HG03520 (cell line): ENCODE results near the gene HPN.
"Not testable (repeated sequence)": the region's sequence is repeated elsewhere in the genome, so short reads cannot be mapped to it uniquely, and the experiment has no call there.

Experiments used
- ATAC-seq: cut with Tn5 transposase; IDR thresholded peaks from one replicate; pipeline ENCODE4 v1.9.1; 2021; ENCODE audit warnings: mild to moderate bottlenecking, moderate library complexity; ENCODE audit not compliant: unreplicated experiment

The HPN gene

GRCh38 chr19:35008891-35009341 lies 32.6 kb upstream of the HPN start:
- ATAC-seq = no peak

- no peak for ATAC-seq
Measured at GRCh38 chr19:35009424-35010415, 31.8 kb upstream of the HPN start.

DNA sequence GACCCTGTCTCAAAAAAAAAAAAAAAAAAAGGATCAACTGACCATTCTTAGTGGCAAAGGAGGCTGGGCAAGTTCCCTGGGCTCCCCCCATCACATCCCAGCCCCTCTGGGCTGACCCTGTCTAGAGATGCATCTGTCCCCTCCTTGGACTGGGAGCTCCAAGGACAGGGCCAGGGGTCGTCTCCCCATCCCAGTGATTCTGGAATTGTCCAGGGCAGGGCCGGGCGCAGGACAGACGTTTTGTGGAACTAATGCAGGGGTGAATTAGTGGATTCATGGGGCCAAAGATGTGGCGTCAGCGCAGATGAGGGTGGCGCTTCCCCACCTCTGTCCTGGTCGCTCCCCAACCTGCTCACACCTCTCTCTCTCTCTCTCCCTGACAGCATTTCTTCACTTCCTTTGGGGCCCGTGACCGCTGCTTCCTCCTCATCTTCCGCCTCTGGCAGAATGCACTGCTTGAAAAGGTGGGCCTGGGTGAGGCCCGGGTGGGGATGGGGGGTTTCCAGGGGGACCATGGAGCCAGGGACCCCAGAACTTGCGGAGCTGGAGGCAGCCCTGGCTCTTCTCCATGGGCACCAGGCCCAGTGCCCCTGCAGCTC lies 30.3 kb upstream of the HPN start:
- ATAC-seq = no peak

DNA sequence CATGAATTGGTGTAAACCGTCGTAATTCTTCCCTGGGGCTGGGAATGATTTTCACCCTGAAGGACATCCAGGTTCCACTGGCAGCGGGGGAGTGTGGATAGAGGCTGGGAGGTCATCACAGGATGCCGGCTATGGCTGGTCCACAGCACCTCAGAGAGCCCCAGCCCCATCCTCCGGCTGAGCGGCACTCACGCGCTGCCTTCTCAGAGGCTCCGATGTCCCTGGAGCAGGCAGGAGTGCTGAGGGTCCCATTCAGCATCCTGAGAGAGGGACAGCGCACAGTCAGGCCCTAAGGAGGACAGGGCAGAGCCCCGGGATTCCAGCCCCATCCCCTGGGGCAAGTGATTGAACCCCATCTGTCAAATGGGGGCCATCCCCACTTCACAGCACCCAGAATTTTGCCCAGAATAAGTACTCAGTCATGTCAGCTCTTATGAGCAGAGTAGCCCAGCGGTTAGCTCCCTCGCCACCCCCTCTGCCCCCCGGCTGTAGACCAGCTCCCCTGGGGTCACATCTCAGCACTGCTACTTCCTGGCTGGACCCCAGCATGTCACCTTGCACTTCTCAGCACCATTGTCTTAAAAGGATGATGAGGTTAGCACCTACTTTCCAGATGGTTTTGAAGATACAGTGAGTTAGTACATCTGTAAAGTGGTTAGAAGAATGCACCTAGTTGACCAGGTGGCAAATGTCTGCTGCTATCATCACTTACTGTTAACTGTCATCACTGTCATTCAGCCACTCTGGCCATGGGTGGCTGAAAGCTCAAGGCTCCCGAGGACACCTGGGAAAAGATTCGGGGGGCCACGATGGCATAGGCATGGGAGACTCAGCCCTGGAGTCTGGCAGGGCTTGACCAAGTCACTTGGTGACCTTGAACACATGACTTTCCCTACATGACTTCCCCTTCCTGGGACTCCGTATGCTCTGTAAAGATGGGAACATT lies 29.5 kb upstream of the HPN start:
- no peak for ATAC-seq

- no peak for ATAC-seq
Measured at GRCh38 chr19:35013041-35013819, 28.3 kb upstream of the HPN start.

- ATAC-seq = no peak
Measured at GRCh38 chr19:35013820-35014754, 27.4 kb upstream of the HPN start.

- not testable (repeated sequence) for ATAC-seq
Measured at GRCh38 chr19:35014774-35015173, 26.7 kb upstream of the HPN start.

DNA sequence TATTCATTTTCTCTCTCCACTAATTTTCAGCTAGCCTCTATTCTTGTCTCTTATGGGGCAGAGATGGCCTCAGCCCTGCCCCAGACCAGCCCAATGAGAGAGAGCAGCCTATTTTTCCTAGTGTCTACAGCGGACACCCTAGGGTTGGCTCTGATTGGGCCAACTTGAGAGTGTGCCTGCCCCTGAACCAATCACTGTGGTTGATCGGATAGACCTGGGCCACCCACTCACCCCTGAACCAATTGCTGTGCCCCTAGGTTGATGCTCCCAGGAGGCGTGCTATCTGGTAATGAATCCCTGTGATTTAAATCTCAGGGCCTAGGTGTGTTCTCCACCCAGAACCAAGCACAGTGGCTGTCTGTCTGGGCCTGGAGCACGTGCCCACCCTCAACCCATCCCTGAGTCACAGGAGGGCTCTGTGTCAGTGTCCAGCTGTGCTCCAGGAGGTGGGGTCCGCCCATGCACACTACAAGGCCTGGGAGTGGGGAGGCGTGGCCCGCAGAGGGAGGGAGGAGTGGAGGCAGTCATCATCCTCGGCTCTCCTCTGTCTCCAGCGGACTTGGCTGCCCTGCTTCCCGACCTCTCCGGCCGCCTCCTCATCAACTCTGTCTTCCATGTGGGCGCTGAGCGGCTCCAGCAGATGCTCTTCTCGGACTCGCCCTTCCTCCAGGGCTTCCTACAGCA lies 26.1 kb upstream of the HPN start:
- ATAC-seq = no peak

- no peak for ATAC-seq
Measured at GRCh38 chr19:35015954-35016351, 25.6 kb upstream of the HPN start.

DNA sequence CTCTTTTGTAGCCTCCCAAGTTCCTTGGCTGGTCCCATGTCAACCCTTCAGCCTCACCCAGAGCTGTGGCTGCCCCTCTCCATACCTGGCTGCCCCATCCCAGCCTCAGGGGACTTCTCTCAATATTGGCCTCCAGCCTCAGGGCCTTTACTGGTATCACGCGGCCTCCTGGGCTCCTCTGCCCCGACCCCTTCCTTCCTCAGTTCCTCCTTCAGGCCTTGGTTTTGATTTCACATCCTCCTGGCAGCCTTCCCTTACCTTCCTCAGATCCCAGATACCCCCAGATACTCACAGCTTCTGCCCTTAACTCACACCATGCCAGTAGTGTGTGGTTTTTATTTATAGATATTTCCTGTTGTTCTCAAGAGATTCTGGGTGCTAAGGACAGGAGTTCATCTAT lies 24.0 kb upstream of the HPN start:
- ATAC-seq = no peak

- no peak for ATAC-seq
Measured at GRCh38 chr19:35018379-35018778, 23.1 kb upstream of the HPN start.

- ATAC-seq = no peak
Measured at GRCh38 chr19:35019144-35019543, 22.4 kb upstream of the HPN start.

GRCh38 chr19:35021016-35021415 lies 20.5 kb upstream of the HPN start:
- no peak for ATAC-seq

- no peak for ATAC-seq
Measured at GRCh38 chr19:35021596-35021995, 19.9 kb upstream of the HPN start.

- no peak for ATAC-seq
Measured at GRCh38 chr19:35022460-35022859, 19.1 kb upstream of the HPN start.

GRCh38 chr19:35023428-35023827 lies 18.1 kb upstream of the HPN start:
- ATAC-seq = no peak

- ATAC-seq = no peak
Measured at GRCh38 chr19:35024095-35024494, 17.4 kb upstream of the HPN start.

DNA sequence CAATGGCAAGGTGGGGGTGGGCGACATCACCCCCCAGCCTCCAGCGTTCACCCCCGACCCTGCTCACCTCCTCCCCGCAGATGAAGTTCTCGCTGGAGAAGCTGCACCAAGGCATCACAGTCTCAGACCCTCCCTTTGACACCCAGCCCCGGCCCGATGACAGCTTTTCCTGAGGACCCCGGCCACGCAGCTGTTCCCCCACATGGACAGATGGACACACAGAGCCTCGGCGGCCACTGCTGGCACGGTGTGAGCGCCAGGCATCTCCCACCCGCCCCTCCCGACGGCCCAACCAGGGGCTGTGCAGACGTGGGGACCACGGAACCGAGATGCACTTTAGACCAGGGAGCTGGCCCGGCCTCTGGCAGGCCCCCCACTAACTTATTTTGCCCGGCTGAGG lies 15.6 kb upstream of the HPN start:
- no peak for ATAC-seq

- ATAC-seq = no peak
Measured at GRCh38 chr19:35026418-35026817, 15.1 kb upstream of the HPN start.
